CD4-positive, alpha-beta T cell treated with Interleukin-12 subunit alpha and Interleukin-12 subunit beta, for 1 hour (primary cell): Measurements from ENCODE around the gene CCBE1.
"Not testable (repeated sequence)": the region's sequence is repeated elsewhere in the genome, so short reads cannot be mapped to it uniquely, and the experiment has no call there.

Experiments
- DNase-seq: peaks from one replicate; pipeline ENCODE4 v3.0.0-alpha.2; 2020

CCBE1 gene

DNA sequence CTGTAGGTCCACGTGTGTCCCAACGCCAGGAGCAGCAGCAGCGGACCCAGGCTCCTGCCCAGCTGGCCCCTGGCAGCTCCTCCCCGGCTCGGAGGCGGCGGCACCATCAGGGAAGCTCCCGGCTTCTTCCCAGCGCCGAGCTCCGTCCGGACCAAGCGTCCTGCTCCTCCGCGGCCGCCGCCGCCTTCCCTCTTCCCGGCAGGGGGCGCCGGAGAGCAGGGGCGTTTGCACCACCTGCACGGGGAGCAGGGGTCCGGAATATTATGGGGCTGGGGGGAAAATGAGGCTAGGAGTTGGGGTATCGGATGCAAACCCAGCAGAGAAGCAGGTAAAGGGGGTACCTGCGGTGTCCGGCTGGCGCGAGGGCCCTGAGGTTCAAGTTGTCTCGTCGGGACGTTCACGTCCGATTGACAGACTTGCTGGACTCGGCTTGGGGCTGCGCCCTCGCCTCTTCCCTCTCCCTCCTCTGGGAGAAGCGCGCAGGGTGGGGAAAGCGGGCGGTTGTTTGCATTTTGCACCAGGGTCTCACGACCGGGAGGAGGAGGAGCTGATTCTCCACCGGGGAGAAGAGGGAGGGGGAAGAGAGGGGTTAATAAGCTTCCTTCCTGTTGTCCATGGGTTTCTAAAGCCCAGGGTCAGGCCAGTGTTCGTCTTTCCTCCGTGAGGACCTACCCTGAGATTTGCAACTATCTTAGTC lies at the start of gene CCBE1:
TSS of gene CCBE1 (minus strand) at position 188 of the 697 bp plus-strand sequence.
- DNase-seq, result peak; percentile 2

DNA sequence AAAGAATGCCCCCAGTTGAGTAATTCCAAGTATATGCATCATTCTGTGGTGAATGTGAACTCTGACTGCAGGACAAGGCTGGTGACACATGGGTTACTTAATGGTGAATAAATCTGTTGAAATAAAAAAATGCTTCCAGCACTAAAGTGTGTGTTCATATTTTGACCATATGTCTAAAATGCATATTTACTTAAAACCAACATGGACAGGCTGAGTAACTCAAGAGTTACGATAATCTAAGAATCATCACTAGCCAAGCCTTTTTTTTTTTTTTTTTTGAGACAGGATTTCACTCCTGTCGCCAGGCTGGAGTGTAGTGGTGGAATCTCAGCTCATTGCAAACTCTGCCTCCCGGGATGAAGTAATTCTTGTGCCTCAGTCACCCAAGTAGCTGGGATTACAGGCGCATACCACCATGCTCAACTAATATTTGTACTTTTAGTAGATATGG lies 47.1 kb upstream of the CCBE1 start:
- DNase-seq, result no peak

DNA sequence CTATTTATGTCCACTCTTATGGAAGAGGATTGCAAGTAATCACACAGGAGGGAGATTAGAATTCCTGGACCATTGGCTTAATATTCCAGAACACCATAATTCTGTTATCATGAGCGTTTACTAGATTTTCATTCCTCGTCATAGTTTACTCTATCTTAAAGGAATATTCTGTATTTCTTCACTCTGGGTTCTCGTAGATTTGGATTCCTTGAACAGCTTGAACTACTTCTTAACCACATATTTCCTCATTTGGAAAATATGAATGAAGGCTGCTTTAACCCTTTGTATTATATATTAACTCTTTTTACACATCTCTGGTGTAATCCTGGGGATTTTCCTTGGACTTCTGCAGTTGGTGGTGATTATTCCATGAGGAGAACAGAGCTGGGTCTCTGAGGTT lies 46.3 kb upstream of the CCBE1 start:
- no peak for DNase-seq

DNA sequence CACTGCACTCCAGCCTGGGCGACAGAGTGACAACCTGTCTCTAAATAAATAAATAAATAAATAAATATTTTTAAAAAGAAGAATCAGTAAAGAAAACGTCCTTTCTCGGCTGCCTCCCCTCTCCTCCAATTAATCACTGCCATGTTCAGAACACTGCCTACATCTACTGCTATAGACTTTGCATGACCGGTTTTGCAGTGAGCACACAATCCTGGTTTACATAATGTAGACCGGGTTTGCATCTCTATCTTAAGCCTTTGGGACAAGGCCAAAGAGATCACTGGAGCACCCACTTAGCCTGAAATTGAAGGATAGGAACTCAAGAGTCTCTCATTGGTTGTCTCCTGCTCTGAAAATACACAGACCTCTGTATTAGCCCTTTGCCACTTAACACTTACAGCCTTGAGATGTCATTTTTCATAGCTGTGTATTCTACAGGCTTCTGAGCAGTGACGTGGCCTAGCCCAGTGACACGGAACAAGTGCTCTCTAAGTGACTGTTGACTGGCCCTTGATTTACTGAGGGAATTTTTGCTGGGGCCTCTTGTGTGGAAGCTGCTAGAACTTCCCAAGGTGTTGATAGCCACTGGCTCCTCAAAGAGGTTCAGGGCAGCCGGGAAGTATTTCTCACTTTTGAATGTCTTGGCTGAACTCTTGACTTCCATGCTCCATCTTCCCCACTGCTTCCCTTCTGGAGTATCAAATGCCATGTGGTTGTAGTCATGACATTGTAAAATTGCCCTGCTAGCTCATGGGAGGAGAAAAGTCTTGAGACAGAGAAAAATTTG lies 45.3 kb upstream of the CCBE1 start:
- no peak for DNase-seq

DNA sequence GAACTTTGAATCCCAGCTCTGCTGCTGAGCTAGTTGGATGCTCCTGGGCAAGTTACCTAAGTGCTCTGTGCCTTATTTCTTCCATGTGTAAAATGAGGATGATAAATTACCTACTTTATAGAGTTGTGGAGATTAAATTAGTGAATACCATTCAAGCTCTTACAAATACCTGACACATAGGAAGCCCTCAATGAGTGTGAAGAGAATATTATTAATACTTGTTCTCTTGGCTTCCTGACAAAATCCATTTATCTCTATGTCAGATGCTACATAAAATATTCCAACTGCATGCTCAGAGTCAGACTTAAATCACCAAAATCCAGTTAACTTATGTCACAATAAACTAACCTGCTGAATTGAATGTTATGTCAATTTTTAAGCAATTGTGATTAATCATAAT lies 42.9 kb upstream of the CCBE1 start:
- DNase-seq, result no peak

DNA sequence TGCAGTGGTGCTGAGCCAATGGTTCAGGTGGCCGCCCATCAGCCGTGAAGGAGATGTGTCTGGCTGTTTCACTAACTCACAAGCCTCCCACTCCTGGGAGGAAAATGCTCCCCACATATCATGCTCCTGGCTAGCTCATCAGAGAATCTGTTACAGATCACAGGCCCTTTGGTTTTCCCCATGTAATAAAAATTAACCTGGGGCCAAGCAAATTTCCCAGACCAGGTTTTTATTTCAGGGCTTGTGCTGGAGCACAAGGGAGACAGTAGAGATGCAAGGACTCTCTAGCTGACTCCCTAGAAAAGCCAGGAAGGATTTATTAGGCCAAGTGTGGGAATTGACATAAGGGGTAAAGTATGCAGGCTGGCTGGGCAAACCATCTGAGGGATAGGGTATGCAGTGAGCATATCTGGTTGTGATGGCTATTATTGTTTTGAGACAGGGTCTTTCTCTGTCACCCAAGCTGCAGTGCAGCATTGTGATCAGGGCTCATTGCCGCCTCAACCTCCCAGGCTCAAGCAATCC lies 40.6 kb upstream of the CCBE1 start:
- no peak for DNase-seq

DNA sequence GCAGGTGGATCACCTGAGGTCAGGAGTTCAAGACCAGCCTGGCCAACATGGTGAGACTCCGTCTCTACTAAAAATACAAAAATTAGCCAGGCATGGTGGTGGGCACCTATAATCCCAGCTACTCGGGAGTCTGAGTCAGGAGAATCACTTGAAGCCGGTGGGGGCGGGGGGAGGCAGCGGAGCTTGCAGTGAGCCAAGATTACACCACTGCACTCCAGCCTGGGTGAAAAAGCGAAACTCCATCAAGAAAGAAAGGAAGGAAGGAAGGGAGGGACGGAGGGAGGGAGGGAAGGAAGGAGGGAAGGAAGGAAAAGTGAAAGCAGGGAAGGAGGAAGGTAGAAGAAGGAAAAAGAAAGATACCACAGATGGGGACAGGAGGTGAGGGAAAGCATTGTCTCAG lies 40.1 kb upstream of the CCBE1 start:
- DNase-seq, result not testable (repeated sequence)

DNA sequence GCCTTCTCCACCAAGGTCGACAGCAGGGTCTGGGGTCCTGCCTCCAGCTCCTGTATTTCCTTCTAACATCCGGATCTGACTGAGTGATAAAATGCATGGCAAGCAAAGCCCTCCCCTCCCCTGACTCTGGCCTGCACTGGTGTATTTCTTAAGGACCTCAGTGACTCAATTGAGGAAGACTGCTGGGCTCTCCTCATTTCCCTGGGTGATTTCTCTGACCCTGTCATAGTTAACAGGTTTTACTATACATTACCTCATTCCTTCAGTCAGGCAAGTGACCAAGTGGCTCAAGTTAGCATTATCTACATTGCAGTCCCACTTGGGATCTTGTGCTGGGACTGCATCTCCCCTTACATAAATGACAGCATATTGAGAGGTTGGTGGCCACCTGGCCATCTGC lies 38.8 kb upstream of the CCBE1 start:
- DNase-seq, result no peak

DNA sequence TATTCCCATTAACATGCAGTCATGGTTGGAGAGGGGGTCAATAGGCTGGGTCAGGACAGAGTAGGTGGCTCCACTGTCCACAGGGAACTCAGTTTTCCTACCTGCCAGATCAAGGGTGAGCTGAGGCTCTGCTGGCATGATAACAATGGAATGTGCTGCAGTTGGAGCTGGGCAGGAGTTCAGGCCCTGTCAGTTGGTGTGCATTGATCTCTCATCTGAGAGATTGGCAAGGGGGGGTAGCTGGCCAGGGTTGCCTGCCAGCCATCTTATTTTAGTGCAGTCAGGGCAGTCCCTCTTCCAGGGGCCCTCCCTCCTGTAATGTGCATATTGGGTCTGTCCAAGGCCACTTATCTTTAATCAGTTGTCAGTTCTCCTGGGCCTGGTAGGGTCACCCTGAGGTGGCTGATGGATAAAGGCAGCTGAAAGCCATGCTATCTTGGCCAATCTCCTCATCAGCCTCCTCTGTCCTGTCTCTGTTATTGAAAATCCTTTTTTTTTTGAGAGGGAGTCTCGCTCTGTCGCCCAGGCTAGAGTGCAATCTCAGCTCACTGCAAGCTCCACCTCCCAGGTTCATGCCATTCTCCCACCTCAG lies 38.1 kb upstream of the CCBE1 start:
- DNase-seq, result no peak

DNA sequence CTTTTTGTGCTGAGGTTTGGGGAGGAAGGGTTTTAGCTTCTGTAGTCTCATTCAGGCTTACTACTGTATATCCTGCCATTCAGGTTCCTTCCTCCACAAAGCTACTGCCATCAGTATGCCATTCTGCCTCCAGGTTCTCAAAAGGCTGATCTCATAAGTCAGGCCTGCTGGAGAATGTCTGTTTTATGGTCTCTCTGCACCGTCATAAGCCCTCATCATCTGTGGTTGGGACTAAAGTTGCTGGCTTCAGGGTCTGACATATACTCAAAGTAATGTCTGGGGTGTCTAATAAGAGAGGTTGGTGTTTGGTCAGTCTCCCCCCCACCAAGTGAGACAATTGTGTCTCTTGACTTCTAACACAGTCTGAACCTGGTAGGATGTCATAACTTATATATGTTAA lies 36.2 kb upstream of the CCBE1 start:
- DNase-seq, result no peak

DNA sequence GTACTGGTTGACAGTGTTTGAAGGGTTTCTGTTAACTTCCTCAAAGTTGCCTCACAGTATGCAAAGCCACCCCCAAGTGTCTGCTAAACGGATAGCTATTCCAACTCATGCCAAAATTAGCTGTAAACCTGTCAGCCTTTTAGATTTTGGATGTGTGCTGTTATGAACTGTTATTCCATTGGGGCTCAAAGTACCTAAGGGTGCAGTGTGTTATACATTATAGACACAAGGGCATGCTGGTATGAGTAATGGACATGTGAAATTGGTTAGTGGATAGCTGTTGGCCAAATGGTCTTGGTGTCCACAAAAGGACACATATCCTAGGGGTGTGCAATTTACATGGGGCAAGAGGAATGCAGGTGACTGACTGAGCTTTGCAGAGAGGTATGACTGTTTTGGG lies 33.7 kb upstream of the CCBE1 start:
- DNase-seq, result no peak

DNA sequence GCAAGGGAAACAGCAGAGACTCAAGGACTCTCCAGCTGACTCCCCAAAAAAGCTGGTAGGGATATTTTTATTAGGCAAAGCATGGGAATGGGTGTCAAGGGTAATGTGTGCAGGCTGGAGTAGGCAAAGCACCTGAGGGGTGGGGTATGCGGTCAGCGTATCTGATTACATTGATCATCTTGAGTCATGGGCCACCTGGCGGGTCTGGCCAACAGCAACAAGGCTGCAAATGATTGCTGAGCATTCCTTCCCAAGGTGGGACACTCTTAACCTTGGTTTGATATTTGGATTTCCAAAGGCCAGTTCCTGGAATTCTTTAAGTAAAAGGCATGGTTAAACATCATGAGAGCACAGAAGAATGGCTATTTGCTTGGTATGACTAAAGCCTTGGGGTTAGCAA lies 32.6 kb upstream of the CCBE1 start:
- no peak for DNase-seq

DNA sequence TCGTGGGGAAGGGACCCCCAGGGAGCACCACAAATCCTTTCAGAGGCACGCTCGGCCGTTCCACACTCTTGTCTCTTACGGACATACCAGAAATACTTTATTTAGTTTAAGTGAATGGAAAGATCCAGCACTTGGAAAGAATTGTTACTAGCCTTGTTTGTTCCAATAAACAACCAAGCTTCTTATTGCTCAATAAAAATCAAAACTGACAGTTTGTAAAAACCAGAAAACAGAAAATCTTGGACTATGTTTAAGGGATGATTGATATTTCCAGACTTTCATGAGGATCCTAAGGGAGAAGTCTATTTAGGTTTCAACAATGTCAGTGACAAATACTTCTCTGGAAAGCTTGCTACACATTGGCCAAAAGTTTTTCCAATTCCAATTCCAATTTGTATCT lies 31.6 kb upstream of the CCBE1 start:
- no peak for DNase-seq

DNA sequence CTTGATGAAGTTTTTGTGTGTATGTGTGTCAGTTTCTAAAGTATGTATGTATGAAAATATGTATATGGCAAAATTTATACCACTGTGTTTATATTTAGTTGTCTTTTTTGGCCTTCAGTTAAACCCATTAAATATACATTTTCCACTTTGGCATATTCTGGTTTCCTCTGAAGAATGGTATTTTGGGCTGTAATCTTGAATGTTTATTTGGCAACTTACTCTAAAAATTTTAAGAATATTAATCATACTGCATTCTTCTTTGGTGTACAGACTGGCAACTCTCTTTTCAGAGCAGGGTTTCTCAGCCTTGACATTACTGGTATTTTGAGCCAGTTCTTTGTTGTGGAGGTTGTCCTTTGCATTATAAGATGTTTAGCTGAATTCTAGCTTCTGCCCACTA lies 27.9 kb upstream of the CCBE1 start:
- DNase-seq, result no peak

DNA sequence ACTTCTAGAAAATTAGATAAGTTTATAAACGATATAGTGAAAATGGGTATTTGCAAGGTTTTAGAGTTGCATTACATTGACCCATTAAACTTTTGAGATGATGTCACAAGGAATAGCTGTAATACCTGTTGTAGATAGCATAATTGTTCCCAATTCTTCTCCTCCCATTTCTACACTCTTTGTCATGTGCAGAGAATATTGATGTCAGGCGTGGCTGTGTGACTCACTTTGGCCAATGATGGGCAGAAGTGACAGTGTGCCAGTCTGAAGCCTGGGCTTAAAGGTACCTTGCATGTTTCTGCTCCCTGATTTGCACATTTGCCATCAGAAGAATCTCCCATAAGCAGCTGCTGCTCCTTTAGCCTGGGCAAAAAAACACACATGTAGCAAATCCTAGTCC lies 26.9 kb upstream of the CCBE1 start:
- no peak for DNase-seq

DNA sequence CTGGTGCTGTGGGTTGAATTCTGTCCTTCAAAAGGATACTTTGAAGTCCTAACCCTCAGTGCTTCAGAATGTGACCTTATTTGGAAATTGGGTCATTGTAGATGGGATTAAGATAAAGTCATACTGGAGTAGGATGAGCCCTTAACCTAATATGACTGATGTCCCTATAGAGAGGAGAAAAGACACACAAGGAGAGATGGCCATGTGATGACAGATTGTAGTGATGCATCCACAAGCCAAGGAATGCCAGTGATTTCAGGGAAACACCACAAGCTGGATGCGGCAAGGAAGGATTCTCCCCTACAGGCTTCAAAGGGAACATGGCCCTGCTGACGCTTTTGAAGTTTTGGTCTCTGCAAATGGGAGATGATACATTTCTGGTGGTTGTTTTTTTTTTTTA lies 24.7 kb upstream of the CCBE1 start:
- no peak for DNase-seq

DNA sequence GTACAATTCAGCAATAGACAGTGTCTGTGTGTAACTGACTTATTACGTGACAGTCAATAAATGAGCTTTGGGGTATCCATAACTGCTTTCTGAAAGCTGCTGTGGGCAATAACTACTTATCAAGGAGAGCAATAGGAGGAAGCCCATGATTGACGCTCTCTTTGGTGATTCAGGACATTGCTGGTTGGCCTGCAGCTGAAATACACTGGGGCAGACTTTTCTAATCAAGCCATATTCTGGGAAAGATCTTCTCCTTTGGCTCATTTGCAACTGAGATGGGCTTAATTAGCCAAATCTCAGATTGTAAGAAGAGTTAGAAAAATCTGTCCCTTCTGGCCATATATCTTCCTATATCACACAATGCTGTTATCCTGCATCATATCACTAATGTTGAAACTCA lies 24.0 kb upstream of the CCBE1 start:
- DNase-seq, result no peak

DNA sequence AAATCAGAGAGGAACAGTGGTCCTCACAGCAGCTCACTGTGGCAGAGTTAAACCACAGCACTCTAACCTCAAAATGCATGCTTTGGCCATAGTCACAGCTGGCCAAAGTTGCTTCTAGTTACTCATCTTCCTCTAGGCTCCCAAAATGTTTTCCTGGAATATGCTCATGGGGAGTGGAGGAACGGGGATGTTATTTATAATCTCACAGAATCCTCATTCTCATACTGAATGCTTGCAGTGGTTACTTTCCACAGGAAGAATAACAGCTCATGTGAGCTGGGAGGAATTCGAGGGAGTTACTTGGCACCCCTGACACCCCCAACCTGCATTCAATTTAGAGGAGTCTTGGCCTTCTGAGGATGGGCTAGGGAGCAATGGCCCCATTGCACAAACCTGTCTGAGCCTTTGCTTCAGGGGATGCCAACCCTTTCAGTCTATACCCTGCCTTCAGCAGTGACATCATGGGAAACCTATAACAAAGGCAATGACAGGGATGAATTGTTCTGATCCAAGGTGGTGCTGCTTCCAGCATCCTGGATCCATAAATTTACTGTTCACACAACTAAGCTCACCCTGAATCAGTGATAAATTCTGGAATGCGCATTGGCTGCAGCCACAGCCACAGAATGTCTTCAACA lies 22.4 kb upstream of the CCBE1 start:
- no peak for DNase-seq

DNA sequence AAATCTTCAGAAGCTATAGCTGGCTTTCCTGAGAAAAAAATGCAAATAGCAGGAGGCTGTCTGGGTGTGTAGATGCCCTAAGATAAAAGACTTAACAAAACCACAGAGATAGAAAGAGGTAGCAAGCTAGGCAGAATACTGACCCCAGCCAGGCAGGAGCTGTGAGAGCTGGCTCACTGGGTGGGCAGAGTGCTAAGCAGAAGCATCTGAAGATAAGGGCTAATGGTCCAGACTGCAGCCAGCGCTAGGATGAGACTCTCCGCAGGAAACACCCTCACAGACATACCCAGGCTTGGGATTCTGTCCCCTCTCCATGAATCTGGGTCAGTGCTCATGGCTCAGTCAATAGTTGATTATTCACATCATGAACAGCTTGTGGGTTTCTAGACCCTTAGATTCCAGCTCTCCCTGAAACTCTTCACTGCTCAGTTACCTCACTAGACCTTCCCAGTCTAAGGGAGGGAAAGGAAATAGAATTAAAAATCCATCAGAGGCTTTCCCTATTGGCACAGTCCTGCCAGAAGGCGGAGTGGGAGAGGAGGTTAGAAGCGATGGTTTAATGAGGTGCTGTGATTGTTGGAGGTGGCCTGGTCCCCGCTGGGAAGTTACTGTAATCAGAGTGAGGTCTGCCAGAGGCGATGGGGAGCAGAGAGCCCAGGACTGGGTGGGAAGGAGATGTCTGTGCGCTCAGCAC lies 21.4 kb upstream of the CCBE1 start:
- no peak for DNase-seq

DNA sequence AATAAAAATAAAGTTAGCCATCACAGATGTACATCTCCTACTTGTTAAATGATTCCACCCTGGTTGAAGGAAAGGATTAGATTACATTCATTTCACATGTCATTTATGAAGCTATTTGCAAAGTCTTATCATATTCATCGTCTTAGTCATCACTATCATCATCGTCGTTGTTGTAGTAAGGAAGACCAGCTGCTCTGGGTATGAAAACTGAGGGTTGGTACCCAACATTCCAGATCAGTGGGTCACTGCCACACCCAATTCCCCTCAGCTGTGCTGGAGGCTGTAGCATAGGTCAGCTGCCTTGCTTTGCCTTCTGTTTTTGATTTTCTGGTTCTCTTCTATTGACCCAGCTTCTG lies 20.9 kb upstream of the CCBE1 start:
- DNase-seq, result no peak

DNA sequence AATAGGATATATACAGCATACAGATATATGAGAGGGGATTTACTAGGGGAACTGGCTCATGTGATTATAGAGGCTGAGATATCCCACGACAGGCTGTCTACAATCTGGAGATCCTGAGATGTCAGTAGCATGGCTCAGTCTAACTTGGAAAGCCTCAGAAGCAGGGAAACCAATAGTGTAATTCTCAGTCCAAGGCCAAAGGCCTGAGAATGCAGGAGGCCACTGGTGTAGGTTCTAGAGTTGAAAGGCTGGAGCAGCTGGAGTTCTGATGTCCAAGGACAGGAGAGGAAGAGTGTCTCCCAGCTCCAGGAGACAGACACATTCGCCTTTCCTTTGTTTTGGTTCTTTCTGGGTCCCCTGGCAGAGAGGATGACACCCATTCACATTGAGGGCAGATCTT lies 20.1 kb upstream of the CCBE1 start:
- no peak for DNase-seq

DNA sequence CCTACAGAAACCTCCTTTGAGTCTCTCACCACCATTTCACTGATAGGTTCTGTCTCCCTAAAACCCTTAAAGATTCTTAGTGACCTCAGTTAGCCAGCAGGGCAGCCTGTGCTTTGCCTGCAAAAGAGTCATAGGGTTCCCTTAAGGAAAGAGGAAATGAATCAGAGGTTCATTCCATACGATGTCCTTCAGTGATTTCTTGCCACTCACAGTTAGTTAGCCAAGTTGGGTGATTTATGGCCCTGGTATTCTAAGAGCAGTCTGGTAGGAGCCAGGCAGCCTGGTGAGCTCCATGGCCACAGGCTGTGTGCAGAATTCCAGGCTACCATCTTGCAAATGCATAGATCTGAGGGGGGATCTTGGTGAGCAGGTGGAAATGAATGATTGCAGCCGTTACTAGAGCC lies 18.7 kb upstream of the CCBE1 start:
- no peak for DNase-seq

DNA sequence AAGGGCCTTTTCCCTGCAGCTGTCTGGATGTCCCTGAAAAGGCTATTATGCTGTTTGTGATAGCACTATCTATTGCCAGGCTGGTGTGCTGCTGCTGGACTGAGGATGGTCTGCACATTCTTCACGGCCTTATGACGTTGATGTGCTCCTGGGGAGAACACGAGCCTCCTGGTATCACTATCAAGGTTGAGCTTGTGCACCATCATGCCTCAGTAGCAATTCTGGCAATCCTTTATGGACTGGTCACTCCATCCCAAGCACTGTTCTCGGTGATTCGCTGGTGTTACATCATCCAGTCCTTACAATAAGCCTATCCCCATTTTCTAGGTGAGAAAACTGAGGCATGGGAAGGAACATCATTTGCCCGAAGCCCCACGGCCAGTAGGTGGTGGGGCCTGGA lies 18.2 kb upstream of the CCBE1 start:
- no peak for DNase-seq
